HG03469 (cell line): Measurements from ENCODE around the gene ZNF414.
"Not testable (repeated sequence)": the region's sequence is repeated elsewhere in the genome, so short reads cannot be mapped to it uniquely, and the experiment has no call there.

Experiments
- ATAC-seq: cut with Tn5 transposase; IDR thresholded peaks from one replicate; pipeline ENCODE4 v1.9.1; 2021; ENCODE audit warnings: mild to moderate bottlenecking, moderate library complexity, moderate number of reproducible peaks; ENCODE audit not compliant: unreplicated experiment

ZNF414 gene

DNA sequence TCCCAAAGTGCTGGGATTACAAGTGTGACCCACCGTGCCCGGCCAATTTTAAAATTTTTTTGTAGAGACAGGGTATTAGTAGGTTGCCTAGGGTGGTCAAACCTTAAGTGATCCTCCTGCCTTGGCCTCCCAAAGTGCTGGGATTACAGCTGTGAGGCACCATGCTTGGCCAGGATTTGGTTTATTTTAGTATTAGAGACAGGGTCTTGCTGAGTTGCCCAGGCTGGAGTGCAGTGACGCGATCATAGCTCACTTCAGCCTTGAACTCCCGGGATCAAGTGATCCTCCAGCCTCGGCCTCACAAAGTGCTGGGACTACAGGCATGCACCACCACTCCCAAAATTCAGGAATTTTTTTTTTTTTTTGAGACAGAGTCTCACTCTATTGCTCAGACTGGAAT lies 5.4 kb upstream of the ZNF414 start:
- ATAC-seq: no peak

DNA sequence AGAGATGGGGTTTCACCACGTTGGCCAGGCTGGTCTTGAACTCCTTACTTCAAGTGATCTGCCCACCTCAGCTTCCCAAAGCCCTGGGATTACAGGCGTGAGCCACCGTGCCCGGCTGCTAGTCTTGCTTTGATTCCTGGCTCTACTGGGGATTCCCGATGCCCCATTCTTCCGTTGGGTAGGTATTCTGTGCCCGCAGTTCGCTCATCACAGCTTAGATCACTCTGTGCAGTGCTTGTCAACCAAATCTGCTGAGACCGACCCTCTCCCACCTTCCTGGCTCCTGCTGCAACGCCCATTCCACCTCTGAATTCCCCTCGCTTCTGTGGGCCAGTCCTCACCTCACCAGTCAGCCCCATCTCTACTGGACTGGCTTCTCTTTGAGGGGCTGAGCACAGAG lies 4.6 kb upstream of the ZNF414 start:
- no peak for ATAC-seq

GRCh38 chr19:8517551-8518442 lies 3.8 kb upstream of the ZNF414 start:
- ATAC-seq: no peak

DNA sequence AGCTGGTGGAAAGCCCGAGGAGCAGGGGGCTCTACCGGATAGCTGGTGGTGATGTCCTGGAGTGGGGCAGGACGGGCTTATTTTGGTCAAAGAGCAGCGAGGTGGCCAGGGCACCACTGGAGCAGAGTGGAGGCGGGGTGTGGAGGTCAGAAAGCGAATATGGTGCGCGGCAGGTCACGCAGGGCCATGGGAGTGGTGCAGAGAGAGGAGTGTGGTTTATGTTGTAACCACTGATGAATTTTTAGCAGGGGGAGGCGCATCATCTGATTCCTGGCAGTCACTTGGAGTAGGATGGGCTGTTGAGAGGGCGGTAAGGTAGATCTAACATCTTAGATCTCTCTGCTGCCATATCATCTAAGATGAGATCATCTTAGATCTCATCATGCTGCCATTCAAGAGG lies 1.4 kb upstream of the ZNF414 start:
- no peak for ATAC-seq

GRCh38 chr19:8514505-8515009 lies 590 bp upstream of the ZNF414 start:
- ATAC-seq: not testable (repeated sequence)

DNA sequence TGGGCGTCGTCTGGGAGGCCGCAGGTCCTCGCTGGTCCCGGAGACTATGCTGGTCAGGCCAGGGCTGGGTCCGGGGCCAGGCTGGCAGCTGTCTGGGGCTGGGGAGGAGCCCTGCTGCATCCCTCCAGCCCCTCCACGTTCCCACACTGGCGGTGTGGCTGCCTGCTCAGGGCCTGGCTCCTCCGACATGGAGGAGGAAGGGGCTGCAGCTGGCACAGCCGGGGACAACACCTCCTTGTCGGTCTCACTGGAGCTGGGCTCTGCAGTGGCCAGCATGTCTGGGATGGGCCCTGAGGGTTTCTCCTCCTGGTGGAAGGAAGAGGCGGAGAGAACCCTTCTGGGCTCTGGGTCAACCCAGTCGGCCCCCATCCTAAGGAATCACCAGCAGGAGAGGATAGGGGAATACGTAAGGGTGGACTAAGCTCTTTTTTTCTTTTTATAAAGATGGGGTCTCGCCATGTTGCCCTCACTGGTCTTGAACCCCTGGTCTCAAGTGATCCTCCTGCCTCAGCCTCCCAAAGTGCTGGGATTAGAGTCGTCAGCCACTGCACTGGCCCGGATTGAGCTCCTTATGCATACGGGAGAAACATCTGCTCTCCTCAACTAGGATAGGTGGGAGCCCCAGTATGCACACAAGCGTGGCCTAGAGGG lies 806 bp downstream of the ZNF414 start:
- ATAC-seq: no peak

GRCh38 chr19:8512115-8512967 lies 1.6 kb downstream of the ZNF414 start:
- ATAC-seq: no peak

DNA sequence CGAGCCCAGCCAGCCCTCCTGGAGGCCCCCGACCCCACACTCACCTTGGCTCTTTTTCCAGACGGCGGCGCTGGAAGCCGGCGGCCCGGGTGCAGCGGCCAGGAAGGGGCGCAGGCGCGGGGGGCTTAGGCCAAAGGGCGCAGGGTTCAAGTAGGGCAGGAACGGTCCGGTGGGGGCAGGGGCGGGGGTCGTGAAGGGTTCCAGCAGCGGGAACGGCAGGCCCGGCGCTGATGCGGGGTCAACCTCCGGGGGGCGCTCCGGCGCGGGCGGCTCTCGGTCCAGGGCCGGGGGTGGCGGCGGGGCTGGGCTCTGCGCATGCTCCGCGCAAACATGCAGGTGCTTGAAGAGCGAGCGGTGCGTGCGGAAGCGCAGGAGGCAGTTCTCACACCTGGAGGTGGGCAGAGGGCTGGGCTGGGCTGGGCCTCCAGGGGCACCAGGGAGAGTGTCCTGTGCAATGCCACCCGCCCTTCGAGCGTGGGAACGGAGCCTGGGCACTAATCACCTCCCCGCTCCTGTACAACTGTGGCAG lies 2.3 kb downstream of the ZNF414 start:
- ATAC-seq: no peak

DNA sequence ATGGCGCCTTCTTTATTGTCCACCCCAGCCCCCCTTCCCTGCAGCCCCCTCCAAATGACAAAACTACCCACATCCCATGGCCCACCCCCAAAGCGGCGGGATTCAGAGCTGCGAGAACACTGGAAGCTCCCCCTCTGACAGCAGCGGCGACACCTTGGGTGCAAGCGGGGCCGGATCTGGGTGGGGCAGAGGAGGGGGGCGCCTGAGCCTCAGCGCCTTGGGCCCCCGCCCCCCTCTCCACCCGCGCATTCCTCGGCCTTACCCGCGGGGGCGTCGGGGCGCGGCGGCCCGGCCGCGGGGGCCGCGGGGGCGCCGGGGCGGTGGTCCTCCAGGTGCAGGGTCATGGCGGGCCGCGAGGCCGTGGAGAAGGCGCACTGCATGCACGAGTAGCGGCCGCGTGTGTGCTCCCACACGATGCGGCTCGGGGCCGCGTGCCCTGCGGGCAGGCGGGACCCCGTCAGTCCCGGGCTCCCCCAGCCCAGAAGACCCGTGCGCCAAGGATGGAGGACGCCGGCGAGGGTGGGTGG lies 3.3 kb downstream of the ZNF414 start:
- ATAC-seq: no peak

- no peak for ATAC-seq
Observed at GRCh38 chr19:8506402-8506957, 7.5 kb downstream of the ZNF414 start.

GRCh38 chr19:8505680-8506401 lies 8.1 kb downstream of the ZNF414 start:
- ATAC-seq: no peak

DNA sequence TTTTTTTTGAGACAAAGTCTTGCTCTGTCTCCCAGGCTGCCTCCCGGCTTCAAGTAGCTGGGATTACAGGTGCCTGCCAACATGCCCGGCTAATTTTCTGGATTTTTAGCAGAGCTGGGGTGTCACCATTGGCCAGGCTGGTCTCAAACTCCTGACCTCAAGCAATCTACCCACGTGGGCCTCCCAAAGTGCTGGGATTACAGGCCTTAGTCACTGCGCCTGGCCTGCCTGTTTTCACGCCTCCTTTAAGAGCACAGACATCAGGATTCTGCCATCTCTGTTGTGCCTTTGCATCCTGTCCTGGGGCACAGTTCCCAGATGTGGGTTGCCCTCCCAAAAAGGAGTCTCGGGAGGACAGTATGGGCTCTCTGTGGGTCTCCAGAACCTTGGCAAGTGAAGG lies 9.0 kb downstream of the ZNF414 start:
- no peak for ATAC-seq

- ATAC-seq: no peak
Observed at GRCh38 chr19:8504171-8504570, 9.8 kb downstream of the ZNF414 start.

GRCh38 chr19:8503510-8503909 lies 10.5 kb downstream of the ZNF414 start:
- no peak for ATAC-seq

- no peak for ATAC-seq
Observed at GRCh38 chr19:8501981-8502380, 12.0 kb downstream of the ZNF414 start.

- ATAC-seq: no peak
Observed at GRCh38 chr19:8501516-8501915, 12.5 kb downstream of the ZNF414 start.

DNA sequence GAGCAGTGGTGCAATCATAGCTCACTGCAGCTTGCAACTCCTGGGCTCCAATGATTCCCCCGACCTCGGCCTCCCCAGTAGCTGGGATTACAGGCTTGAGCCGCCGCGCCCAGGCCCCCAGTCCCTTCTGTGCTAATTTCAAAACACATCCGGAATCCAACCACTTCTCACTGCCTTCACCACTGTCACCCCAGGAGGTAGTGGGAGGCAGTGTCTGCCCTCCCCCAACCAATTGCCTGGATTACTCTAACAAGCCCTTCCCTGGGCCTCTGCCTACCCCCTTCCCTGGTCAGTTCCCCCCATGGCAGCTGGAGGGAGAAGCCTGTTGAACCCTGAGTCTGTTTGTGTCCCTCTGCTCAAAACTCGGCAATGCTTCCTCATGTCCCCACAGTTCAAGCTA lies 13.8 kb downstream of the ZNF414 start:
- ATAC-seq: no peak

DNA sequence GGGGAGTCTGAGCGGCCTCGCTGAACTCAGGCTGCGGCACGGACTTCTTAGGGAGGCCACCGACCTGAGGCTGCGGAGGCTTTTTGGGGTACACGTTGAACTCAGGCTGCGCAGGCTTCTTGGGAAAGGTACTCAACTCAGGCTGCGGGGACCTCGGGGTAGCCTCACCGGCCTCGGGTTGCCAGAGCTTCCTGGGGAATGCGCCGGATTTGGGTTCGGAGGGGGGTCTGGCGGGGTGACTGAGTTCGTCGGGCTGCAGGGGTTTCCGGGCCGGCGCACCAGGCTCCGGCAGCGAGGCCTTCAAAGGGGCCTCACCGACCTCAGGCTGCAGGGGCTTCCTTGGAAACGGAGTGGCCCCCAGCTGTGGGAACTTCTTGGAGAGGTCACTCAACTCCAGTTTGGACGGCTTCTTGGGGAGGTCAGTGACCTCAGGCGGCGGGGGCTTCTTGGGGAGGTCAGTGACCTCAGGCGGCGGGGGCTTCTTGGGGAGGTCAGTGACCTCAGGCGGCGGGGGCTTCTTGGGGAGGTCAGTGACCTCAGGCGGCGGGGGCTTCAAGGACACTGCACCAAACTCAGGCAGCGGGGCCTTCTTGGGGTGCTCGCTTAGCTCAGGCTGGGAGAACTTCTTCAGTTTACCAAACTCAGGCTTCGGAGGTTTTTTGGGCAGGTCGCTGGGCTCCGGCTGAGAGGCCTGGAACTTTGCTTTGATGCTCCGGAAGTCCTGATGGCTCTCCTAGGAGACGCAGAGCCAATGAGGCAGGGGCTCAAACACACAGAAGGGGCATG lies 14.7 kb downstream of the ZNF414 start:
- no peak for ATAC-seq

DNA sequence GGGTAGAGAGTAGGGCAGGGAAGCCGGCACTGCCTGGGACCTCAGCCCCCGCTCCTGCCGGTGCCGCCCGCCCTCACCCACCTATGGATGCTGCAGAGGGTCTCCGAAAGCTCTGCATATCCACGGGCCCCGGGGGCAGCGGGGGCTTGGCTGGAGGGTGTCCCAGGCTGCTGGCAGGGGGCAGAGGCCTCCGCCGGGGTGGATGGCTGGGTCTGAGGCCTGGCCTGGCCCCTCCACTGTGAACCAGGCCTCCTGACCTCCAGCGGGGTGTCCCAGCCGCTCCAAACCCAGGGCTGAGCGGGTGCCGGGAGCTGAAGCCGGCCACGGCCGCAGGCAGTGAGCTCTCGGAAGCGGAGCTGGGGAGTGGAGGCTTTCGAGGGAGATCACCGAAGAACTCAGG lies 15.7 kb downstream of the ZNF414 start:
- no peak for ATAC-seq
